GM12872 (cell line): ENCODE results near the gene PSMD9.
A peak's percentile ranks its signal among the peaks of the same experiment; 100 is the strongest.

Experiments used
- CTCF ChIP-seq: IDR thresholded peaks from 3 replicates; pipeline ENCODE4 v1.5.1; 2011; ENCODE audit warnings: low read depth, mild to moderate bottlenecking, low read length, moderate library complexity; ENCODE audit not compliant: insufficient read depth

The PSMD9 gene

GRCh38 chr12:121908702-121909101, 20.1 kb downstream of the PSMD9 start:
- no peak for TF ChIP-seq CTCF

- TF ChIP-seq CTCF: no peak
These were observed 23.4 kb downstream of the PSMD9 start for GRCh38 chr12:121911824-121912585.

- TF ChIP-seq CTCF: no peak
These were observed 27.3 kb downstream of the PSMD9 start for GRCh38 chr12:121915841-121916321.

DNA sequence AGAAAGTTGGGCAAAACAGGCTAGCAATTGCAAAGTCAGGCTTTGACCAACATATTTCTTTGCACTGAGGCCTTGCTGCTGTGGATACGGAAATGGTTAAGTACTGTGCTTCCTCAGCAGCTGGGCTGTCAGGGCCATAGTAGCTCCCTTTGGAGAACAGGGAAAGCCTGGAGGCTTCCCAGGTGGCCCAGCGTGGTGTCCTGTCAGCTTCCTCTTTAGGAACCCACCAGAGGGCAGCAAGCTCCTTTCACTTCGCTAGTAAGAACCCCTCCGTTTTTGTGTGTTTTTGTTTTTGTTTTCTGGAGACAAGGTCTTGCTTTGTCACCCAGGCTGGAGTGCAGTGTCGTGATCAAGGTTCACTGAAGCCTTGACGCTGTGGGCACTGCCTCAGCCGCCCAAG, 28.1 kb downstream of the PSMD9 start:
- peak; percentile 24; the same call in 1 of the 3 replicates for TF ChIP-seq CTCF

GRCh38 chr12:121917950-121918678, 29.5 kb downstream of the PSMD9 start, which contains the start of gene CFAP251:
Gene CFAP251 (plus strand): TSS chr12:121918592. CDS start chr12:121921306, 2,714 bp downstream.
- TF ChIP-seq CTCF: peak; percentile 80

- no peak for TF ChIP-seq CTCF
These were observed 30.1 kb downstream of the PSMD9 start for GRCh38 chr12:121918679-121919038.

- no peak for TF ChIP-seq CTCF
These were observed 32.5 kb downstream of the PSMD9 start for GRCh38 chr12:121921066-121921465.
